ENCODE results near the gene FAM13B. TPM values are rescaled to one million over a fixed set of nuclear protein-coding genes. Genes with fewer than 3 reads are reported as not detected.

The FAM13B gene
- total and polyA plus RNA-seq, 9 of the 15 experiments (the other 6 are each of a cell fraction or from before 2014, with no cell fraction given): 2.3 to 21.6 (median 14.1) TPM

- TF ChIP-seq TAF9B (IDR thresholded peaks at IDR 0.05; ENCODE audit: partially characterized antibody): peak; percentile 32
- TF ChIP-seq, protein P1, sequence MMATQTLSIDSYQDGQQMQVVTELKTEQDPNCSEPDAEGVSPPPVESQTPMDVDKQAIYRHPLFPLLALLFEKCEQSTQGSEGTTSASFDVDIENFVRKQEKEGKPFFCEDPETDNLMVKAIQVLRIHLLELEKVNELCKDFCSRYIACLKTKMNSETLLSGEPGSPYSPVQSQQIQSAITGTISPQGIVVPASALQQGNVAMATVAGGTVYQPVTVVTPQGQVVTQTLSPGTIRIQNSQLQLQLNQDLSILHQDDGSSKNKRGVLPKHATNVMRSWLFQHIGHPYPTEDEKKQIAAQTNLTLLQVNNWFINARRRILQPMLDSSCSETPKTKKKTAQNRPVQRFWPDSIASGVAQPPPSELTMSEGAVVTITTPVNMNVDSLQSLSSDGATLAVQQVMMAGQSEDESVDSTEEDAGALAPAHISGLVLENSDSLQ (IDR thresholded peaks at IDR 0.05): no peak
- TF ChIP-seq, protein P2, sequence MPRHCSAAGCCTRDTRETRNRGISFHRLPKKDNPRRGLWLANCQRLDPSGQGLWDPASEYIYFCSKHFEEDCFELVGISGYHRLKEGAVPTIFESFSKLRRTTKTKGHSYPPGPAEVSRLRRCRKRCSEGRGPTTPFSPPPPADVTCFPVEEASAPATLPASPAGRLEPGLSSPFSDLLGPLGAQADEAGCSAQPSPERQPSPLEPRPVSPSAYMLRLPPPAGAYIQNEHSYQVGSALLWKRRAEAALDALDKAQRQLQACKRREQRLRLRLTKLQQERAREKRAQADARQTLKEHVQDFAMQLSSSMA (CRISPR knock-in tag; IDR thresholded peaks at IDR 0.05): no peak
- TF ChIP-seq, protein P3, sequence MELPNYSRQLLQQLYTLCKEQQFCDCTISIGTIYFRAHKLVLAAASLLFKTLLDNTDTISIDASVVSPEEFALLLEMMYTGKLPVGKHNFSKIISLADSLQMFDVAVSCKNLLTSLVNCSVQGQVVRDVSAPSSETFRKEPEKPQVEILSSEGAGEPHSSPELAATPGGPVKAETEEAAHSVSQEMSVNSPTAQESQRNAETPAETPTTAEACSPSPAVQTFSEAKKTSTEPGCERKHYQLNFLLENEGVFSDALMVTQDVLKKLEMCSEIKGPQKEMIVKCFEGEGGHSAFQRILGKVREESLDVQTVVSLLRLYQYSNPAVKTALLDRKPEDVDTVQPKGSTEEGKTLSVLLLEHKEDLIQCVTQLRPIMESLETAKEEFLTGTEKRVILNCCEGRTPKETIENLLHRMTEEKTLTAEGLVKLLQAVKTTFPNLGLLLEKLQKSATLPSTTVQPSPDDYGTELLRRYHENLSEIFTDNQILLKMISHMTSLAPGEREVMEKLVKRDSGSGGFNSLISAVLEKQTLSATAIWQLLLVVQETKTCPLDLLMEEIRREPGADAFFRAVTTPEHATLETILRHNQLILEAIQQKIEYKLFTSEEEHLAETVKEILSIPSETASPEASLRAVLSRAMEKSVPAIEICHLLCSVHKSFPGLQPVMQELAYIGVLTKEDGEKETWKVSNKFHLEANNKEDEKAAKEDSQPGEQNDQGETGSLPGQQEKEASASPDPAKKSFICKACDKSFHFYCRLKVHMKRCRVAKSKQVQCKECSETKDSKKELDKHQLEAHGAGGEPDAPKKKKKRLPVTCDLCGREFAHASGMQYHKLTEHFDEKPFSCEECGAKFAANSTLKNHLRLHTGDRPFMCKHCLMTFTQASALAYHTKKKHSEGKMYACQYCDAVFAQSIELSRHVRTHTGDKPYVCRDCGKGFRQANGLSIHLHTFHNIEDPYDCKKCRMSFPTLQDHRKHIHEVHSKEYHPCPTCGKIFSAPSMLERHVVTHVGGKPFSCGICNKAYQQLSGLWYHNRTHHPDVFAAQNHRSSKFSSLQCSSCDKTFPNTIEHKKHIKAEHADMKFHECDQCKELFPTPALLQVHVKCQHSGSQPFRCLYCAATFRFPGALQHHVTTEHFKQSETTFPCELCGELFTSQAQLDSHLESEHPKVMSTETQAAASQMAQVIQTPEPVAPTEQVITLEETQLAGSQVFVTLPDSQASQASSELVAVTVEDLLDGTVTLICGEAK (IDR thresholded peaks at IDR 0.05): no peak
- TF ChIP-seq, protein P3 (CRISPR knock-in tag; IDR thresholded peaks at IDR 0.05): no peak
- TF ChIP-seq CEBPB (tag; IDR thresholded peaks at IDR 0.05): no peak
- TF ChIP-seq SPI1 (IDR thresholded peaks at IDR 0.05; ENCODE audit: borderline replicate concordance, low read depth, low read length): no peak
- TF ChIP-seq HIVEP1 (CRISPR knock-in tag; IDR thresholded peaks at IDR 0.05): no peak
- TF ChIP-seq ZNF316 (IDR thresholded peaks at IDR 0.05): peak; percentile 98
- no peak for TF ChIP-seq ZC3H4 (CRISPR knock-in tag; IDR thresholded peaks at IDR 0.05; ENCODE audit: borderline replicate concordance)
- TF ChIP-seq ZNF217 (CRISPR knock-in tag; IDR thresholded peaks at IDR 0.05): no peak
- no peak for TF ChIP-seq ZNF507 (tag; conservative IDR thresholded peaks at IDR 0.05)
- TF ChIP-seq MBD1 (CRISPR knock-in tag; IDR thresholded peaks at IDR 0.05): no peak
- TF ChIP-seq PRMT5 (CRISPR knock-in tag; IDR thresholded peaks at IDR 0.05): no peak
- TF ChIP-seq TSC22D4 (tag; IDR thresholded peaks at IDR 0.05): no peak
- no peak for TF ChIP-seq POLR3G (IDR thresholded peaks at IDR 0.05; ENCODE audit: extremely low read depth, insufficient read length, insufficient replicate concordance)
- no peak for TF ChIP-seq PCBP1 (IDR thresholded peaks at IDR 0.05; ENCODE audit: low read depth, low read length, poor library complexity, severe bottlenecking)
Measured at GRCh38 chr5:137995077-137995748, 37.7 kb downstream of the FAM13B start (continued).
